A673 (cell line): ENCODE measurements around the gene LHCGR.

Experiments used
- EZH2 ChIP-seq: fragments of 200-600 bp; sonication (generic); IDR thresholded peaks from 2 replicates; pipeline ENCODE4 v1.6.1; 2017; ENCODE audit warnings: borderline replicate concordance, low read depth, mild to moderate bottlenecking, mixed read lengths, antibody characterized with exemption, low read length; ENCODE audit not compliant: poor library complexity, severe bottlenecking
- TF ChIP-seq, protein P1 (sequence below): fragments of 300-800, 200-600 bp; sonication (generic); conservative IDR thresholded peaks from 2 replicates; pipeline ENCODE4 v1.5.1; 2017; ENCODE audit warnings: low read depth, mild to moderate bottlenecking, antibody characterized with exemption, low read length, moderate library complexity, mixed read lengths

DNA sequence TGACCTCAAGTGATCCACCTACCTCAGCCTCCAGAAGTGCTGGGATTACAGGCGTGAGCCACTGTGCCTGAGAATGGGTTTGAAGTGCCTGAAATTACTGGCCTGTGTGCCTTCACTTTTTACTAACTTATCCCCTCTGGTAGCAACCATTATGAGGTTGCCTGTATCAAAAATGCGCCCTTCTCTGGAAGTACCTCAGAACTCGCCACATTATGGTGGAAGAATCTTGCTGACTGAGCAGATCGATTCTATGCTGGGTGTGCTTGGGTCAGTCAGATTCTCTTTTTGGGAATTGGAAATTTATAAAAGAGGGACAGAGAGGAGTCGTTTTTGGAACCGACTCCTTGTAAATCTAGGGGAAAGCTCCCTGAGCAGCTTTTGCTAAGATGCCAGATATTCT lies 8.2 kb downstream of the LHCGR start:
- TF ChIP-seq, protein P1, sequence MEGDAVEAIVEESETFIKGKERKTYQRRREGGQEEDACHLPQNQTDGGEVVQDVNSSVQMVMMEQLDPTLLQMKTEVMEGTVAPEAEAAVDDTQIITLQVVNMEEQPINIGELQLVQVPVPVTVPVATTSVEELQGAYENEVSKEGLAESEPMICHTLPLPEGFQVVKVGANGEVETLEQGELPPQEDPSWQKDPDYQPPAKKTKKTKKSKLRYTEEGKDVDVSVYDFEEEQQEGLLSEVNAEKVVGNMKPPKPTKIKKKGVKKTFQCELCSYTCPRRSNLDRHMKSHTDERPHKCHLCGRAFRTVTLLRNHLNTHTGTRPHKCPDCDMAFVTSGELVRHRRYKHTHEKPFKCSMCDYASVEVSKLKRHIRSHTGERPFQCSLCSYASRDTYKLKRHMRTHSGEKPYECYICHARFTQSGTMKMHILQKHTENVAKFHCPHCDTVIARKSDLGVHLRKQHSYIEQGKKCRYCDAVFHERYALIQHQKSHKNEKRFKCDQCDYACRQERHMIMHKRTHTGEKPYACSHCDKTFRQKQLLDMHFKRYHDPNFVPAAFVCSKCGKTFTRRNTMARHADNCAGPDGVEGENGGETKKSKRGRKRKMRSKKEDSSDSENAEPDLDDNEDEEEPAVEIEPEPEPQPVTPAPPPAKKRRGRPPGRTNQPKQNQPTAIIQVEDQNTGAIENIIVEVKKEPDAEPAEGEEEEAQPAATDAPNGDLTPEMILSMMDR, result no peak
- no peak for TF ChIP-seq EZH2
